ELF-1 (cell line): ENCODE measurements around the gene ZNF33B.
"Not testable (repeated sequence)": the region's sequence is repeated elsewhere in the genome, so short reads cannot be mapped to it uniquely, and the experiment has no call there.

Source experiments
- DNase-seq: peaks from one replicate; pipeline ENCODE4 v3.0.0-alpha.2; 2016; ENCODE audit warnings: low read depth, low spot score

Gene ZNF33B

GRCh38 chr10:42638055-42638820 is at the start of gene ZNF33B:
Gene ZNF33B (minus strand): TSS chr10:42638570. CDS start chr10:42636928, 1,642 bp downstream.
- DNase-seq, result peak; percentile 98

DNA sequence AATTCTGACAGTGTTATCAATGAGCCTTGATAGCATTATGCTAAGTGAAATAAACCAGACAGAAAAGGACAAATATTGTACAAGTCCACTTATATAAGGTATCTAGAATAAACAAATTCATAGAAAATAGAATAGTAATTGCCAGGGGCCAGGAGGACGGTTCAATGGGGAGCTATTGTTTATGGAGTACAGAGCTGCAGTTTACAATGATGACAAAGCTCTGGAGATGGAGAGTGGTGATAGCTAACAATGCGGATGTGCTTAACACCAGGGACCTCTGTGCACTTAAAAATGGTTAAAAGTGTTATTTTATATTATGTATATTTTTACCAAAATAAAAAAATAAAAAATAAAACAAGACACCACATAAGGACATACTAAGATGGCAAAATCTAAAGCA is 46.1 kb upstream of the ZNF33B start:
- DNase-seq, result no peak

DNA sequence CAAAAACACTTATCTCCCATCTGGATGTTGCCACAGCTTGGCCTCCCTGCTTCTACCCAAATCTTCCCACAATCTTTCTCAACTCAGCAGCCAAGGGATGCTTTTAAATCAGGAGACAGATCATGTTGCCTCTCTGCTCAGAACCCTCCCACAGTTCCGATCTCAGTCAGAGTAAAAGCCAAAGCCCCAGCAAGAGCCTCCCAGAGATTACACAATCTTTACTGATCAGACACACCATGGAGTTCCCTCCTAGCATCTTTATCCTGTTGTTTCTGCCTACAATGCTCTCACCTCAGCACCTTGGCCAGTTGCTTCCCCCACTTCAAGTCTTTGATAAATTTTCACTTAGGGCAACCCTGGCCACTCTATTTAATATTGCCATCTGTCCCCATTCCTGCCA is 41.9 kb upstream of the ZNF33B start:
- DNase-seq, result no peak

- not testable (repeated sequence) for DNase-seq
Observed at GRCh38 chr10:42665181-42665979, 27.0 kb upstream of the ZNF33B start.

GRCh38 chr10:42654419-42654818 is 16.0 kb upstream of the ZNF33B start:
- no peak for DNase-seq

DNA sequence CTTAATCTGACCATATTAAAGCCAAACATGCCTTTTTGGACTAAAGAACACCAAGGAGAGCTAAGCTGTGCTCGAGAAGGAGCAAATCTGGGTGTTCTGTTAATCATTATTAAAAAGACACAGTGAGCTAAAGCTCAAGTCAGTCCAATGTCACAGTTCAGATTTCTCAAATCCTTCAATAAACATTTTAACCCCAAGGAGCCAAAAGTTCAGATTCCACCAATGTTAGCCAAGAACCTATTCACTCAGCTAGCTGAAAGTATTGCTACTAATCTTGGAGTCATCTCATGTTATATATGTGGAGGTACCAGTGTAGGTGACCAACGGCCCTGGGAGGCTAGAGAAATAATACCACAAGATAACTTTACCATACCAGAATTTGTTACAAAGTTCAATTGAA is 14.5 kb upstream of the ZNF33B start:
- DNase-seq, result no peak

GRCh38 chr10:42650374-42650773 is 12.0 kb upstream of the ZNF33B start:
- DNase-seq, result no peak

DNA sequence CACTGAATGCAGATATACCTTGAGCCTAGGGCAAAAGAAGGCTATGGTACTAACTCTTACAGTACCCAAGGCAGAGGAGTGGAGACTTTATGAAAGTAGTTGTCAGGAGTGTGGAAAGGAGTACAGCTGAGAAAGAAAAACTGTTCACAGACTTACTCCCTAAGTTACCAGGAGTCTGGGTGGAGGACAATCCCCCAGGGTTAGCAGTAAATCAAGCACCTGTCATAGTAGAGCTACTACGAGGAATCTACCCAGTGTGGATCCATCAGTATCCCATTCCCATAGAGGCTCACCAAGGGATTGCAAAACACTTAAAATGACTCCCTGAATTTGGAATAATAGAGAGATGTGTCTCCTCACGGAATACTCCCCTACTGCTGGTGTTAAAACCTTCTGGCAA is 10.1 kb upstream of the ZNF33B start:
- DNase-seq, result no peak

DNA sequence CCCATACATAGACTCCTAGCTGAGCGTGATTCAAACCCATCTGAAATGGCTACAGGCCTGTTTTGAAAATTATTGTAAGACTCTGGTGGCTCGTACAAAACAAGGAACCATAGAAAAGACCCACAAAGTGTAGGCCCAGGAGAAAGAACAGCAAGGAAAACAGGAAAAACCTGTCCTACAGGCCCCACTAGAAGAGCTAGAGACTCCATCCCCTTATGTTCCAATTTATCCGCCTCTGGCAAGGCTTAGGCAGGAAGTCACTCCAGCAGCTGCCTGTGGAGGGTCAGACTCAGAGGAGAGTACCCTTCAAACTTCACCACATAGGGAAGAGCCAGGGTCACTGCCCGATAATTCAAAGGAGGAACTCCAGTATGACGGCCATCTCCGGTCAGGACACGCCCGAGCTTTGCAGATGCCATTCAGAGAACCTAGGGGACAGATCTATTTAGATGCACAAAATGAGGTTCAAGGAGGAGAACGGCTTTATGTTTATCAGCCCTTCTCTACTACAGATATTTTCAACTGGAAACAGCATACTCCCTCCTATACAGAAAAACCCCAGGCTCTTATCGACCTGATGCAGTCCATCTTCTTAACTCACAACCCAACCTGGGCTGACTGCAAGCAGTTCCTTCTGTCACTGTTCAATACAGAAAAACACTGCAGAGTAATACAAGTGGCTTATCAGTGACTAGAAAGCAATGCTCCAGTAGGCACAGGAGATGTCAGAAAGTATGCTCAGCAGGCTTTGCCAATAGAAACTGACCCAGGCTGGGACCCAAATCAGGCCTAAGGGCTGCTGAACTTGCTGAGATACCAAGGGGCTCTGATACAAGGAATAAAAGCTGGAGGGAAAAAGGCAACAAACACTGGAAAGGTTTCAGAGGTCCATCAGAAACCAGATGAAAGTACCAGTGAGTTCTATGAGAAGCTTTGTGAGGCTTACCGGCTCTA is 8.6 kb upstream of the ZNF33B start:
- DNase-seq, result peak; percentile 76

DNA sequence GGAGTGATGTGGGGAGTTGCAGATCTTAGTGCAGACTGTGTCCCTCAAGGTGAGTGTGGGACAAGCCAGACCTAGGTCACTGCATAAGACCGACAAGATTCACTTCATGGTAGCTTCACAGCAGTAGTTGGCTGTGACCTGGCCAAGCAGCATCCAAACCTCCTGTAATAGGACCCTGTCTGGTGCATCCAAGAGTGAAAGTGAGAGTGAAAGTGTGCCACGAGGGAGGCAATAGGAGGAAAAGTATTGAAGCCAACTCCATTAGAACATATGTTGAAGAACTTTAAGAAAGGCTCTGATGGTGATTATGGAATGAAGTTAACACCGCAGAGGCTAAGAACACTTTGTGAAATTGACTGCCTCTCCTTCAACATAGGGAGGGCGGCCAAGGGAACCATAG is 7.8 kb upstream of the ZNF33B start:
- DNase-seq, result no peak

GRCh38 chr10:42645516-42645915 is 7.1 kb upstream of the ZNF33B start:
- DNase-seq, result no peak

DNA sequence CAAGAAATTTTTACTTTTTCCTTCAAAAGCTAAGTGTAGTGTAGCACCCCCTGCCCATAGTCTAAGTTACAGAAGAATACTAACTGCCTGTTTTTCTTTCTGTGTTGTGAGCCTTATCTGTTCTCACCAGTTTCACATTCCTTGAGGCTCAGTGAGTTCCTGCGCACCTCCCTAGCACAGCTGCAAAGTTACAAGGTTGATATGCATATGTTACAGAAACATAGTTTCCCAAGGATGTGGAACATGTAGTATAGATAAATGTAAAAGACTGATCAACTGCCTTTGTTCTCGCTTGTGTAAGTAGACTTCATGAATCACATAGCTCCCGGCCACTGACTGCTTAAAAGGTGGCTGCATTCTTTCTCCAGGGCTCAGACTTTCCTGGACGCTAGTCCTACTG is 6.7 kb upstream of the ZNF33B start:
- peak; percentile 26 for DNase-seq

DNA sequence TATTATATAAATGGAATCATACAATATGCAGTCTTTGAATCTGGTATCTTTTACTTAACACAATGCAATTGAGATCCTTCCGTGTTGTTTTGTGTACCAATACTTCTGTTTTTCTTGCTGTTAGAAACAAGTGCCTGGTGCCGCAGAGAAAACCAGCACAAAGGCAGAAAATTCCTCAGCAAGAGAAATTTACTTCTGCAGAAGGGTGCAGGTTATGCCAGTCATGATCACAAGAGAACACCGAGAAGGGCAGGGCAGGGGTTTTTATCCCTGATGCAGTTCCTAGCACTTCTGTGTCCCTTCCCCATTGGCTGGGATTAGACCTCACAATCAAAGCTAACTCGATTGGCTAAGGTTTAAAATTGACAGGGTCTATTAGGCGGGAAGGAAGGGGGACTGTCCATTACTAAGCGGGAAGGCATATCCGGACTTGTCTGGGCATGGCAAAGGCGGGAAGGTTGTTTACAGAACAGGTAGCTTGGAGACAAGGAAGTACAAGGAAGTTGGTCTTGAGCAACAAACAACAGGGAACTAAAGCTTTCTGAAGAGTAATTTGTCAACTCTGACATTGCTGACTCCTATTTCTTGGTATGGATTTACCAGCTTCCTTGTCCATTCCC is 2.4 kb upstream of the ZNF33B start:
- DNase-seq, result peak; percentile 6

DNA sequence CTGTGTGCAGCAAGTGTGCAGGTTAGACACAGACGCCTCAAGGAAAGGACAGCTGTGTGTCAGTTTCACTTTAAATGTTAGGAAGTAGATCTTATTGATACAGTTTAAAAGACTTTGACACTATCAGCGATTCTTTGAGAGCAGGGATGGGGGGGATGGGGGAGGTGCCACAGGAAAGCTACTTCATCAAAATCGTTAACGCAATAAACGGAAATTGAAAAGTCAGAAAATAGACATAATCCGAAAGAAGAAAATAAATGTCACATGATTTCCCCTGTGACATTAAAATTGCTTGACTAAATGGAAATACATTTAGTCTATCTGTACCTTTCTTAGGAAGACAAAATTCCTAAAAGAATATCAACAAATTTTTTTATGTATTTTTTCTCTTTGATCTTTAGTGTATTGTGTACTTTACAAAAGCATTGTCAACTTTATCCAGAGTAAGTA is 476 bp upstream of the ZNF33B start:
- no peak for DNase-seq

DNA sequence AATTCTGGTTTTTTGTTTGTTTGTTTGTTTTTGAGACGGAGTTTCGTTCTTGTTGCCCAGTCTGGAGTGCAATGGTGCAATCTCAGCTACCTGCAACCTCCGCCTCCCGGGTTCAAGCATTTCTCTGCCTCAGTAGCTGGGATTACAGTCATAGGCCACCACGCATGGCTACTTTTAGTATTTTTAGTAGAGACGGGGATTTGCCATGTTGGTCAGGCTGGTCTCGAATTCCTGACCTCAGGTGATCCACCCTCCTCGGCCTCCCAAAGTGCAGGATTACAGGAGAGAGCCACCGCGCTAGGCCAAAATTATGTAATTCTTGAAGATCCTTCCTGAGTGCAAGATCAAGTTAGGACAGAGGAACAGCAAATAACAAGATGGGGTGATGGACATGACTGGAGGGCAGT is 719 bp downstream of the ZNF33B start:
- no peak for DNase-seq

DNA sequence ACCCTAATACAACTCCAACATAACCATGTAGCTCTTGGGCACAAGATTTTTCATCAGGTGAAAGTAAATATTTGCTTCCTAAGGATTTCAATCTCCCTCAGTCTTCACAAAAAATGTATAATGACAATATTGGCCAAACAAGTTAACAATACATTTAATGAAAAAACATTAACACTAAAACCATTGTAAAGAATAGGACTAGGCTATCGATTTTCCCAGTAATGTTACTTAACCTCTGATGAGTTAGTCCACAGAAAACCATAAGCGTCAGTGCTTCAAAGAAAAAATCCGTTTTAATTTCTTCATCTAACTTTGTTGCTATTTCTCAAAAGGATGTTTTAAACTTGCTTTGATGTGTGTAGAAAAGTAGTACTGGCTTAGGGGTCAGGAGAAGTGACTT is 1.2 kb downstream of the ZNF33B start:
- no peak for DNase-seq

DNA sequence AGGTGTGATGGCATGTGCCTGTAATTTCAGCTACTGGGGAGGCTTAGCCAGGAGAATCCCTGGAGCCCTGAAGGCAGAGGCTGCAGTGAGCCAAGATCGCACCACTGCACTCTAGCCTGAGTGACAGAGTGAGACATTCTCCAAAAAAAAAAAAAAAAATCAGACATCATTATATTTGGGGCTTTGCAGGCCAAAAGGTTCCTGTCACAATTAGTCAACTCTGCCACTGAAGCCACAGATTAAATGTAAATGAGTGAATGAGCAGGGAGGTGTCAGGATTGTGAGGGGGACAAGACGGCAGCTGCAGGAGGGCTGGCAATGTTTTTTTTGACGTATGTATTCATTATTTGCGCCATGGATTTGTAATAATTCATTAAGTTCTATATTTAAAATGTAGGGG is 3.3 kb downstream of the ZNF33B start:
- DNase-seq, result no peak

DNA sequence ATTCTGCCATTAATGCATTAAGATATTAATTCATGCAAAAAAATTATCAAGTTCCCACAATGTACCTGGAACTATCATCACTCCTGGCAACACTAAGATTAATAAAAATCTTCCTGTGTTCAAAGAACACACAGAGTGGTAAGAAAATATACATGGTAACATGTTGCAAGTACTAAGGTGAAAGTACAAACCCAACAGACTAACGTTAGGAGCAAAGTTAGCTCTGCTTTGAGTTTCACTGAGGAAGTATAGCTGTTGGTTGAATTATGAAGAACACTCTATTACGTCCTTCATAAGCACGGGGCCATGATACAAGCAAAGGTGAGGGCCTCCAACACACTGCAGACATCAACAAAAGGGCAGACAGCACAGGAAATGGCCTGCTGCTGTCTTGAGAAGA is 5.8 kb downstream of the ZNF33B start:
- DNase-seq, result no peak

DNA sequence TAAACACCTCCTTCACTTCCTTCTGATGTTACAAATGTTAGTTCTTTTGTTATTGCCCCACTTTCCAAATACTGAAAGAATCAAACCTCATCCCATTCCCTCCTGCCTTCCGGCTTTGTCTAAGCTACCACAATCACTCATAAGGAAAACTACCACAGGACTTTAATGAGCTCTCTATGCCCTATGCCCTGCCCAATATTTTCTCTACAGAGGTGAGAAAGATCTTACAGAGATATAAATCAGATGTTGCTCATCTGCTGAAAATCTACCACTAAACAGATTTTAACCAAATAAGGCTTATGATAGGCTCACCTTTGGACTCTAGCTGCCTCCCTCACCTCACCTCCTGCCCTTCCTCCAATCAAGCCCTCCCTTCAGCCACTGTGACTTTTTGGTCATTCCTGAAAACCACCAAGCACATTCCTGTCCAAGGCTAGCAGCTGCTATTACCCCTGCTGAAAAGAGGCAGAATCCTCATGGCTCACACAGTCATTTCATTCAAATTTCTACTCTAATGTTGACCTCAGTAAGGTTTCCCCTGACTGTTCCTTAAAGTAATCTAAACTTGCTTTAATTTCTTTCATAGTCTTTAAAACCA is 7.7 kb downstream of the ZNF33B start:
- DNase-seq, result no peak

DNA sequence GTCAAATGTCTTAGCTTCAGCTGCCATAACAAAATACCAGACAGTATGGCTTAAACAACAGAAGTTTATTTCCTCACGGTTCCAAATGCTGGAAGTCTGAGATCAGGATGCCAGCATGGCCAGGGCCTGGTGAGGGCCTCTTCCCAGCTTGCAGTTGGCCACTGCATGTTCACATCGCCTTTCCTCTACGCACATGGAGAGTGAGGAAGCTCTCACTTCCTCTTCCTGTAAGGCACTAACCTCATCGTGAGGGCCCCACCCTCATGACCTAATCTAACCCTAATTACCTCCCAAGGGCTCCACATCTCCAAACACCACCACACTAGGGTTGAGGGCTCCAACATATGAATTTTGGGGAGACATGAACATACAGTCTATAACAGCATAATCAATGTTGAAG is 14.4 kb downstream of the ZNF33B start:
- DNase-seq, result no peak

DNA sequence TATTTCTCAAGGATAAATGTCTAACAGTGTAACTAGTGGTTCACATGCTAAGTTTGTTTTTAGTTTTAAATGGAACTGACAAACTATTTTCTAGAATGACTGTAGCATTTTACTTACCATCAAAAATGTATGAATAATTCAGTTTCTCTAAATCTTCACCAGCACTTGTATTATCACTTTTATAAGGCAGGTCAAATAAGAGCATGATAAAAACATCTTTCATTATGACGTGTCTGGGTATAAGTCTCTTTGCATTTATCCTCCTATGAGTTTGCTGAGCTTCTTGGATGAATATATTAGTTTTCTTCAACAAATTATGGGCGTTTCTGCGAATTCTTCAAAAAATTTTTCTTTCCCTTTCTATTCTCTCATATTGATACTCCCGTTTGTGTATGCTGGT is 19.9 kb downstream of the ZNF33B start:
- no peak for DNase-seq
